ENCODE measurements around the gene SLC26A4. TPM values are rescaled to one million over a fixed set of nuclear protein-coding genes. Genes with fewer than 3 reads are reported as not detected.

Gene SLC26A4
- total RNA-seq, 1 donor from 2014 or later: 1.0 TPM

DNA sequence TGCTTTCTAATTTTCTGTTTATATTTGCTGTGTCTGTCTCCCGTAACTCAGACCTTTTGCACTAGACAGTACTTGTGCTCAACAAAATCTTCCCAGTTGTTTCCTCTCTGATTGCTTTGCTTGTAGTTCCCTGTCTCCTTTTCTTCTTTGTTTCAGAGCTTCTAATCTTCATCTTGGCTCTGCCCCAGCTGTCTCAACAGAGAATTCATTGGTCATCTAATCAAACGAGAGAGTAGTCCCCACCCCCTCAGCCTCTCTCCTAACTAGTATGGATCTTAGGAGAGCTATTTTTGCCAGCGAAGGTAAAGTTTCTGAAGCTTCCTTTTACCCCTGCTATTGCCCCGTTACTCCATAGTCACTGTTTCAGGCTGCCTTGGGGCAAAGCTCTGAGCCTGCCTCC is 32.8 kb downstream of the SLC26A4 start:
- H3K27me3 ChIP-seq (ENCODE audit: low read depth): no peaks in the 10 kb centered on the region
- H3K4me1 ChIP-seq: no peaks in the 10 kb centered on the region
- TF ChIP-seq, protein P1, sequence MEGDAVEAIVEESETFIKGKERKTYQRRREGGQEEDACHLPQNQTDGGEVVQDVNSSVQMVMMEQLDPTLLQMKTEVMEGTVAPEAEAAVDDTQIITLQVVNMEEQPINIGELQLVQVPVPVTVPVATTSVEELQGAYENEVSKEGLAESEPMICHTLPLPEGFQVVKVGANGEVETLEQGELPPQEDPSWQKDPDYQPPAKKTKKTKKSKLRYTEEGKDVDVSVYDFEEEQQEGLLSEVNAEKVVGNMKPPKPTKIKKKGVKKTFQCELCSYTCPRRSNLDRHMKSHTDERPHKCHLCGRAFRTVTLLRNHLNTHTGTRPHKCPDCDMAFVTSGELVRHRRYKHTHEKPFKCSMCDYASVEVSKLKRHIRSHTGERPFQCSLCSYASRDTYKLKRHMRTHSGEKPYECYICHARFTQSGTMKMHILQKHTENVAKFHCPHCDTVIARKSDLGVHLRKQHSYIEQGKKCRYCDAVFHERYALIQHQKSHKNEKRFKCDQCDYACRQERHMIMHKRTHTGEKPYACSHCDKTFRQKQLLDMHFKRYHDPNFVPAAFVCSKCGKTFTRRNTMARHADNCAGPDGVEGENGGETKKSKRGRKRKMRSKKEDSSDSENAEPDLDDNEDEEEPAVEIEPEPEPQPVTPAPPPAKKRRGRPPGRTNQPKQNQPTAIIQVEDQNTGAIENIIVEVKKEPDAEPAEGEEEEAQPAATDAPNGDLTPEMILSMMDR (IDR thresholded peaks at IDR 0.05): no peak
- DNase-seq: no peak
- no peak overlapping the region for H3K27ac ChIP-seq
- H3K4me3 ChIP-seq: no peak overlapping the region
- no peaks in the 10 kb centered on the region for H3K36me3 ChIP-seq
- intact Hi-C loops (cut with DNase I): no loop called here
- no peaks in the 10 kb centered on the region for H3K9me3 ChIP-seq
- ATAC-seq: no peak

DNA sequence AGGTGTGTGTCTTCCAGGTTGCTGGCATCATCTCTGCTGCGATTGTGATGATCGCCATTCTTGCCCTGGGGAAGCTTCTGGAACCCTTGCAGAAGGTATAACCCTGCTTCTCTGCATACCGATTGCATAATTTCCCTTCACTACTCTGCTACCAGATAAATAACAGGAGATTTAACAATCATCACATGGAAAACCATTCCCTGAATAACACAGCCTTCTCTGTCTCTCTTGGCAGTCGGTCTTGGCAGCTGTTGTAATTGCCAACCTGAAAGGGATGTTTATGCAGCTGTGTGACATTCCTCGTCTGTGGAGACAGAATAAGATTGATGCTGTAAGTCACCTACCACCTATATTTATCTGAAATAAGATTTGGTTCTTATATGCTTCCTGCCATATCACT is 33.8 kb downstream of the SLC26A4 start:
- DNase-seq: no peak
- TF ChIP-seq, protein P1 (IDR thresholded peaks at IDR 0.05): no peak
- no peak overlapping the region for H3K27ac ChIP-seq
- no peaks in the 10 kb centered on the region for H3K36me3 ChIP-seq
- H3K4me1 ChIP-seq: no peaks in the 10 kb centered on the region
- intact Hi-C loops (cut with DNase I): no loop called here
- no peak overlapping the region for H3K4me3 ChIP-seq
- H3K27me3 ChIP-seq (ENCODE audit: low read depth): no peaks in the 10 kb centered on the region
- H3K9me3 ChIP-seq: no peaks in the 10 kb centered on the region
- no peak for ATAC-seq

DNA sequence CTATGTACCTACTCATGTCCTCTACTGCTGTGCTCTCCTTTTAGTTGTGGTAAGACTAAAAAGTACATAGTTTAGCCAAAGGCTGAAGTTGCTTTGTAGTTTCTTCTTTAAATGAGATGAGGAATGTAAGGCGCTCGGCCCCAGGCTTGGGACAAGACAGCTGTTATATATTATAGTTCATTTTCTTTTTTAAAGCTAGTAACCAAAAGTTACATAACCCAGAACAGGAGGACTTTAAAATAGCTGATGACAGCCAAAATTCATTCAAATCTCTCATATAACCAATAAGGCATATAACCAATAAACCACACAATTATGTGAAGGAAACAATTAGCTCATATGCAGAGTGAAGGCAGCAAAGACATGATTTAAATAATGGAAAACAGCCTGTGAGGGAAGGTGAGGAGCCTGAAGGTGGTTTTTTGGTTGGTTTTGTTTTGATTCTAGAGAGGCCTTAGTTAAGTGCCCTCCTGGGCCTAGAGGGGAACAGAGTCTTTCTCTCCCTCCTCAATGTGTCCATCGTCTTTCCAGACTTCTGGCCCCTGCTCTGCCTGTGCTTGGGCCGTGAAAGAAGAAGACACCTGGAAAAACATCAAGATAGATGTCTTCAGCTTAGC is 35.8 kb downstream of the SLC26A4 start:
- Histone ChIP-seq H3K36me3 (no peaks in the 10 kb centered on the region), H3K27ac (no peak overlapping the region), H3K4me3 (no peak overlapping the region), H3K9me3 (no peaks in the 10 kb centered on the region), H3K27me3 (ENCODE audit: low read depth) (no peaks in the 10 kb centered on the region), H3K4me1 (no peaks in the 10 kb centered on the region)
- TF ChIP-seq, protein P1 (IDR thresholded peaks at IDR 0.05): no peak
- ATAC-seq (no peak), DNase-seq (no peak)
- intact Hi-C loops (cut with DNase I): no loop called here

DNA sequence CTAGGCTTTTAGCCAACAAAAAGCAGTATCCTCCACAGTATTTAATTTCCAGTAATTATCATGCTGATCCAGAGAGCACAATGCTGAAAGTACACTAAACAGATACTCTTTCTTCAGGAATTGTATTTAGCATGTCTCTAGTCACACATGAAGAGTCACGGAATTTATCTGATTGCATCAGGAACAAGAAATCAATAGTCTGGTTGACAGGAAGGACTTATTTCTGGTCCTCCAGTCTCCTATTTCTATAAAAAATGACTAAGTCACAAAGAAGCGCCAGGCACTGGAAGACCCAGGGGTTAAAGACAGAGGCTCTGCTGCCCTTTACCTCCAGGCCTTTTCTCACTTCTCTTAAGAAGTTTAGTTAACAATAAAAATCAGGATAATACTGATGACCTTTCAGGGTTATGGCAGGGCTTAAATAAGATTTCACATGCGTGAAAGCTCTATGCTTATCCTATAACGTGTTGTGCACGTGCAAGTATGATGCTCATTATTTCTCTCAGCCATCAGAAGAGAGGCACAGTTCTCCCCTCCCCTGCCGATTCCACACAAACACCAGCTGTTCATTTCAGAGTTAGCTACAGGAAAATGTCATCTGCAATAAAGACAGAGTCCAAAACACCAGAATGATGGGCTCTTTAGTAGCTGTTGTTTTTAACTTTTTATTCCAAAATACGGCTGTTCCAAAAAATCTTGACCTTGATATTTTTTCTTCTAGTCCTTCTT is 36.9 kb downstream of the SLC26A4 start:
- no peak for ATAC-seq
- H3K36me3 ChIP-seq: no peaks in the 10 kb centered on the region
- DNase-seq: no peak
- intact Hi-C loops (cut with DNase I): no loop called here
- H3K4me3 ChIP-seq: no peak overlapping the region
- H3K27me3 ChIP-seq (ENCODE audit: low read depth): no peaks in the 10 kb centered on the region
- TF ChIP-seq, protein P1 (IDR thresholded peaks at IDR 0.05): no peak
- H3K27ac ChIP-seq: no peak overlapping the region
- no peaks in the 10 kb centered on the region for H3K9me3 ChIP-seq
- H3K4me1 ChIP-seq: no peaks in the 10 kb centered on the region

DNA sequence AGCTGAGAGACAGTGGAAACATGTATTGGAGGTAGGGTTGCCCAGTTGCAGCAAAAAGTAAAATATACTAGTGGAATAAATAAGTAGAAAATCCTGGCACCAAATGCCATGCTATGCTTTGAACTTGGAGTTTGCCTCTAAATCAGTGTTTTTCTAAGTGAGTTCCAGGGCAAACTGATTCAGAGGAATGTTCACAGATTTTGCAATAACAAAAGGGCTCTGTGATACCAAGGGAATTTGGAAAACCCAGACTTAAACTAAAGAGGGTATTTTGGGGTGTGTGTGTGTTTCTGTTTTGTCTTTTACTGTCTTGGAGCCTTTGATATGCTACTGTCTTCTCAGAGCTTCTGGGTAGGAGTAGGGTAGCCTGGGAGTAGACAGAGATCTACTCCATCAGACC is 39.9 kb downstream of the SLC26A4 start:
- Histone ChIP-seq H3K4me1 (no peaks in the 10 kb centered on the region), H3K9me3 (no peaks in the 10 kb centered on the region), H3K36me3 (no peaks in the 10 kb centered on the region), H3K4me3 (no peak overlapping the region), H3K27me3 (ENCODE audit: low read depth) (no peaks in the 10 kb centered on the region), H3K27ac (no peak overlapping the region)
- DNase-seq (no peak), ATAC-seq (no peak)
- intact Hi-C loops (cut with DNase I): no loop called here
- TF ChIP-seq, protein P1 (IDR thresholded peaks at IDR 0.05): no peak

Measured in lower lobe of right lung (tissue), 2 donors.